ENCODE measurements around the gene CAMTA1.

The CAMTA1 gene

GRCh38 chr1:7252411-7253117 is 467.3 kb downstream of the CAMTA1 start:
- in situ Hi-C loops (cut with HindIII; ENCODE audit: low pct_ligation_motif_present, low pct_unique_long_range_greater_than_20kb, low sequenced_read_pairs): no loop called here
- DNase-seq: no peak

GRCh38 chr1:7253118-7253480 is 467.8 kb downstream of the CAMTA1 start:
- in situ Hi-C loops (cut with HindIII; ENCODE audit: low pct_ligation_motif_present, low pct_unique_long_range_greater_than_20kb, low sequenced_read_pairs): no loop called here

GRCh38 chr1:7253988-7254587 is 468.8 kb downstream of the CAMTA1 start:
- in situ Hi-C loops (cut with HindIII; ENCODE audit: low pct_ligation_motif_present, low pct_unique_long_range_greater_than_20kb, low sequenced_read_pairs): no loop called here
- DNase-seq: no peak

More at GRCh38 chr1:7253118-7253480, 467.8 kb downstream of the CAMTA1 start:
- no peak for DNase-seq

DNA sequence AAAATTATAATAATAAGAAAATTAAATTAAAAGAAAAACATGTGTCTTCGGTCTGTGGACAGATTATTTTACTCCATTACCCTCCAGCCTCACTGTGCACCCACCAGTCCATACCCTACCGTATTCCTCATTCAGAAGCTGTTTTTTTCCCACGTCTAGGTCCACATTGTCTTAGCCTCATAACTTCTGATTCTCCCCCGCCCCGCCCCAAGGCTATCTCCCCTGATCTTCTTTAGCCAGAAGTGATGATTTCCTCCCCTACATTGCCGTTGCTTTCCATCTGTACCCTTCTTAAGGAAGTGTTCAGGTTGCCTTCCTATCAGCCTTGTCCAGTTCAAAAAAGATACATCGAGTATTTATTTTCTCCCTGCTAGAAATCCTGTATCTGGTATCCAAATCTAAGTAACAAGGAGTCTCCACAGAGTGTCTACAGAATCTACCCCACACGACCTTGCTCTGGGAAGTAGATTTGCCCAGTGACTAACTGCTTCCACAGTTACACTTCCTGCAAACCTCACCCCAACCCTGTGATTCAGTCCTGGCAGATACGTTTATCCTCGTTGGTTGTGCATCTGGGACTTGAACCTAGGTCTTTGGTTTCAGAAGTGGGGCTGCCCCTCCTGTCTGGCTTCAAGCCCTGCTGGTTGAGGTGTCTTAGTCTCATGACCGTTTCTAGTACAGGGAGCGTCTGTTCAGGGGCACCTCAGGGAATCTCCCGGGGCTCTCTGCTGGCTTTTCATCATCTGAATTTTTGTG is 470.2 kb downstream of the CAMTA1 start:
- in situ Hi-C loops (cut with HindIII; ENCODE audit: low pct_ligation_motif_present, low pct_unique_long_range_greater_than_20kb, low sequenced_read_pairs): no loop called here
- no peak for DNase-seq

- in situ Hi-C loops (cut with HindIII; ENCODE audit: low pct_ligation_motif_present, low pct_unique_long_range_greater_than_20kb, low sequenced_read_pairs): no loop called here
- DNase-seq: no peak
These were observed 471.3 kb downstream of the CAMTA1 start for GRCh38 chr1:7256526-7256925.

DNA sequence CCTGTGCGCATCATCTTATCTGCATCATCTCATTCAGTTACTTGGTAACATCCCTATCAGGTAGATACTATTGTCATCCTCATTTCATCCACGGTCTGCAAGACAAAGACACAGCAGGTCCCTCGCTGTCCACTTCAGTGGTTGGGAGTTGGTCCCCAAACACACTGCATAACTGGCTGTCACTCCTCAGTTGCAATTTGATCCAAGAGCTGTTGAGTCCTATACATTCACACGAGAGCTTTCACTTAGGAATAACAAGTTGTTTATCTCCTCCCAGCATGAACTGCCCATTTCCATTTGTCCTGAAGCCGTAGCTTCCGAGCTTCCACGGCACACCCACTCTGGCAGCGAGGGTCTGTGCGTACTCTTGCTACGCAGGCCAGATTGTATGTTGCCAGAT is 472.0 kb downstream of the CAMTA1 start:
- DNase-seq: no peak
- in situ Hi-C loops (cut with HindIII; ENCODE audit: low pct_ligation_motif_present, low pct_unique_long_range_greater_than_20kb, low sequenced_read_pairs): no loop called here

GRCh38 chr1:7258589-7259135 is 473.4 kb downstream of the CAMTA1 start:
- DNase-seq: no peak
- in situ Hi-C loops (cut with HindIII; ENCODE audit: low pct_ligation_motif_present, low pct_unique_long_range_greater_than_20kb, low sequenced_read_pairs): no loop called here

DNA sequence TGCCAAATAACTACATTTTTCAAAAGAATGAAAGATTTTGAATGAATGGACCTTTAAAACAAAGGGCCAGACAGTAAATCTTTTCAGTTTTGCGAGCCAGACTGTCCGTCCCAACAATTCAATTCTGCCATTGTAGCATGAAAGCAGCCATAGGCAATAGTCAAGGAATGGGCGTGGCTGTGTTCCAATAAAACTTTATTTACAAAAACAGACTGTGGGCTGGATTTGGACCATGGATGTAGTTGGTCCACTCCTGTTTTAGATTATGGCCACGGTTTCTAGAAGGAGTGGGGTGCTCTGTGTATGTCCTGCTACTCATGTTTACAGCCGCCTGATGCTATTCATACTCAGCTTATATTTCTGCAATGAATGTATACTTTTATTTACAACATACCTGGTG is 474.7 kb downstream of the CAMTA1 start:
- in situ Hi-C loops (cut with HindIII; ENCODE audit: low pct_ligation_motif_present, low pct_unique_long_range_greater_than_20kb, low sequenced_read_pairs): no loop called here
- DNase-seq: no peak

- in situ Hi-C loops (cut with HindIII; ENCODE audit: low pct_ligation_motif_present, low pct_unique_long_range_greater_than_20kb, low sequenced_read_pairs): no loop called here
- no peak for DNase-seq
These were observed 476.2 kb downstream of the CAMTA1 start for GRCh38 chr1:7261490-7261889.

GRCh38 chr1:7262611-7263010 is 477.4 kb downstream of the CAMTA1 start:
- in situ Hi-C loops (cut with HindIII; ENCODE audit: low pct_ligation_motif_present, low pct_unique_long_range_greater_than_20kb, low sequenced_read_pairs): no loop called here
- DNase-seq: no peak

- no peak for DNase-seq
- in situ Hi-C loops (cut with HindIII; ENCODE audit: low pct_ligation_motif_present, low pct_unique_long_range_greater_than_20kb, low sequenced_read_pairs): no loop called here
These were observed 478.0 kb downstream of the CAMTA1 start for GRCh38 chr1:7263021-7263960.

- no peak for DNase-seq
- in situ Hi-C loops (cut with HindIII; ENCODE audit: low pct_ligation_motif_present, low pct_unique_long_range_greater_than_20kb, low sequenced_read_pairs): no loop called here
These were observed 478.8 kb downstream of the CAMTA1 start for GRCh38 chr1:7264101-7264500.

DNA sequence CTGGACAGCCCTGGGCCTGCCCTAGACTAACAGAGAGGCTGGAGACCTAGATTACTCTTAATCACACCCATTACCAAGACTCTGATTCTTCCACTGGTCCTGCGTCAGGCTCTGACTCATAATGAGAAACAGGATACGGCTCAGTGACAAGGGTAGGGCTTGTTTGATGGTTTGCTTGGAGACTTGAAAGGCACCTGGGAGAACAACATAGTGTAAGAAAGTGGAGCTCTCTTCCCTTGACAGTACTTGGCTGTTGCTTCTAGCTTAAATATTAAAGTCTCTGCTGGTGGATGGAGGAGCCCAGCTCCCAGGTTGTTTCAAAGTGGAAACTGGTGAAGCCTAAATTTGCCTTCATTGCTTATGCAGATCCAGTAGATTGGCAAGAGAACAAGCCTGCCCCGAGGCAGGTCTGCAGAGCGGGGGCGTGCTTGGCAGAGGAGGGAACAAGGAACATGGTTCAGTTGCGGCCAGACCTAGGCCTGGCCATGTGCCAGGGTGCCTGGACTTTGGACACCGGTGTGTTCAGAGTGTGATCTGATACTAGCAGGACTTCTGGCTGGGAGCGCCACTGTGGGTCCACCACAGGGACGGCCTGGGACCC is 480.6 kb downstream of the CAMTA1 start:
- DNase-seq: peak; percentile 85
- in situ Hi-C loops (cut with HindIII; ENCODE audit: low pct_ligation_motif_present, low pct_unique_long_range_greater_than_20kb, low sequenced_read_pairs): no loop called here

- no peak for DNase-seq
- in situ Hi-C loops (cut with HindIII; ENCODE audit: low pct_ligation_motif_present, low pct_unique_long_range_greater_than_20kb, low sequenced_read_pairs): no loop called here
These were observed 481.3 kb downstream of the CAMTA1 start for GRCh38 chr1:7266561-7266960.

GRCh38 chr1:7267493-7267892 is 482.2 kb downstream of the CAMTA1 start:
- in situ Hi-C loops (cut with HindIII; ENCODE audit: low pct_ligation_motif_present, low pct_unique_long_range_greater_than_20kb, low sequenced_read_pairs): no loop called here

GRCh38 chr1:7268983-7269382 is 483.7 kb downstream of the CAMTA1 start:
- in situ Hi-C loops (cut with HindIII; ENCODE audit: low pct_ligation_motif_present, low pct_unique_long_range_greater_than_20kb, low sequenced_read_pairs): no loop called here
- no peak for DNase-seq

More at GRCh38 chr1:7267493-7267892, 482.2 kb downstream of the CAMTA1 start:
- no peak for DNase-seq

GRCh38 chr1:7269525-7269924 is 484.3 kb downstream of the CAMTA1 start:
- in situ Hi-C loops (cut with HindIII; ENCODE audit: low pct_ligation_motif_present, low pct_unique_long_range_greater_than_20kb, low sequenced_read_pairs): no loop called here

GRCh38 chr1:7274256-7274655 is 489.0 kb downstream of the CAMTA1 start:
- no peak for DNase-seq
- in situ Hi-C loops (cut with HindIII; ENCODE audit: low pct_ligation_motif_present, low pct_unique_long_range_greater_than_20kb, low sequenced_read_pairs): no loop called here

More at GRCh38 chr1:7269525-7269924, 484.3 kb downstream of the CAMTA1 start:
- DNase-seq: no peak
